ENCODE data around the gene MAPK11.

Gene MAPK11

GRCh38 chr22:50227579-50228215 lies 42.5 kb downstream of the MAPK11 start:
- DNase-seq (ENCODE audit: low spot score): no peak
- FAIRE-seq: no peak

DNA sequence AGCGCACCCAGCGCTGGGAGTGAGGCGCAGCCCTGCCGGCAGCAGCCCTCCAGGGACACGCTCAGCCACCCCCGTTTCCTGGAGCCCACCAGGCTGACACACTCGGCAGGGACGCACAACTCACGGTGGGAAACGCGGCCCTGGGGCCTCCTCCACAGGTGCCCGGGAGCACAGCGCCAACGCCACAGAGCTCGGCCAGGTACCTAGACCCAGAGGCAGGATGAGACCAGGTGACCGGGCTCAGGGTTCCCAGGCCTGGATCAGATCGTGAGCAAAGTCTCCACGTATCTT lies 43.4 kb downstream of the MAPK11 start:
- no peak for FAIRE-seq

GRCh38 chr22:50226063-50226874 lies 43.9 kb downstream of the MAPK11 start:
- DNase-seq (ENCODE audit: low spot score) (no peak), FAIRE-seq (no peak)

More for the DNA sequence above, 43.4 kb downstream of the MAPK11 start:
- DNase-seq (ENCODE audit: low spot score): no peak

- DNase-seq (ENCODE audit: low spot score) (no peak), FAIRE-seq (no peak)
Observed at GRCh38 chr22:50225200-50225969, 44.8 kb downstream of the MAPK11 start.

- FAIRE-seq (no peak), DNase-seq (ENCODE audit: low spot score) (no peak)
Observed at GRCh38 chr22:50224071-50224470, 46.1 kb downstream of the MAPK11 start.

- DNase-seq (ENCODE audit: low spot score): no peak
- FAIRE-seq: no peak
Observed at GRCh38 chr22:50222508-50222907, 47.7 kb downstream of the MAPK11 start.

- no peak for FAIRE-seq
- no peak for DNase-seq (ENCODE audit: low spot score)
Observed at GRCh38 chr22:50221410-50222300, 48.5 kb downstream of the MAPK11 start.

GRCh38 chr22:50220603-50221409 lies 49.4 kb downstream of the MAPK11 start:
- no peak for DNase-seq (ENCODE audit: low spot score)
- FAIRE-seq: peak; percentile 76

DNA sequence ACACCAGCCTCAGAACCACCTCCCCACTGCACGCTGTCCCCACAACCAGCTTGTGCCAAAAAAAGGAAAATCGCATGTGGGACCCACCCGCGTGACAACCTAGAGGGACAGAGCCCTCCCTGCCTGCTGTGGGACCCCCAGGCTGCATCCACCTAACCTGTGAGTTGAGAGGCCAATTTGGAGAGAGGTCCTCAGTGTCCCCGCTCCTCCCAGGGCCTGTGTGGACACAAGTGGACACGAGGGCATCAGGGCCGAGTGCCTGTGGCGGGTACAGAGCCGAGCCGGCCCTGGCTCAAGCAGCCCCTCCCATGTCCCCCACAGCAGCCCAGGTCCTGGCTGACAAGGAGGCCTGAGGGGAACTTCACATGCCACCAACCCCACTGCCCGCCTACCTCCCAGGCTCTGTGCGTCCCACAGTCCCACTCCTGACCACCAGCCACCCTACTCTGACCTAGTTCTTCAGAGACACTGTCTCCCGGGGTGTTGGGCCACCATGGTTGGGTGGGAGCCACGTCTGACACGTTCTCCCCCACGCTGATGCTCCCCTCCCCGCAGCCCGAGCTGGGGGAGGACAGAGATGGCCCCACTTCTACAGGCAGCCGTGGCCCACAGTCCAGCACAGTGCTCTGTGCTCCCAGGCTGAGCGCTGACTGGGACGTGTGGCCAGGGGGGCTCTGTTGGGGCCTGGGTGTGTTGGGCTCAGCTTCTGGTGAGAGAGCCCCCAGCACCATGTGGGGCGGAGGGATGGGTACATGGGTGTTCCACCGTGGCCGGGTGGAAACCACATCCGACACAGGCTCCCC lies 50.2 kb downstream of the MAPK11 start:
- DNase-seq (ENCODE audit: low spot score) (no peak), FAIRE-seq (no peak)

DNA sequence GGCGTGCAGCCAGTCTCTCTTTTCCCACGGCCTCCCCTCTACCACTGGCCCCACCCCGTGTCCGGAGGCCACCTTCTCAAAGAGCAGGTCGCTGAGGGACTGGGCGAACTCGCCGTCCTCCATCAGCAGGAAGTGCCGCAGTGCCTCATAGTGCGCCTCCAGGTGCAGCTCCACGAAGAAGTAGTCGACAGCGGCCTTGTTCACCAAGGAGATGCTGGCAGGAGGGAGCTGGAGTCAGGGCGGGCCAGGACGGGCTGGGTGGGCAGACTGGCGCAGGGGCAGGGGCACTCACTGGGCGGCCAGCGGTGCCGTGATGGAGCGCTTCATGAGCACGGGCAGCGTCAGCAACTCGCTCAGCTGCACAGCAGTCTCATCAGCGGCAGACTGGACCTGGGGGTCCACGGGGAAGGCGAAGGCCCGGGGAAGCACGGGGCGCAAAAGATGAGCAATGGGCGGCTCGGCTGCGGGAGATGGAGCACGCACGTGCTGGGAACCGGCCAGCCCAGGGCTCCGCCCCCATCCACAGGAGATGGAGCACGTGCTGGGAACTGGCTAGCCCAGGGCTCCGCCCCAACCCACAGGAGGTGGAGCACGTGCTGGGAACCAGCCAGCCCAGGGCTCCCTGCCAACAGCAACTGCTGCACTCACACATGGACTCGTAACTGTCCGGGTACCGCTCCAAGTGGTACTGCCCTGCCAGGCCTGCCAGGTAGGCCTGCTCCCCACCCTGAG lies 51.0 kb downstream of the MAPK11 start:
- FAIRE-seq (peak; percentile 53), DNase-seq (ENCODE audit: low spot score) (peak; percentile 73)

GRCh38 chr22:50218153-50218995 lies 51.8 kb downstream of the MAPK11 start:
- no peak for FAIRE-seq
- DNase-seq (ENCODE audit: low spot score): no peak

DNA sequence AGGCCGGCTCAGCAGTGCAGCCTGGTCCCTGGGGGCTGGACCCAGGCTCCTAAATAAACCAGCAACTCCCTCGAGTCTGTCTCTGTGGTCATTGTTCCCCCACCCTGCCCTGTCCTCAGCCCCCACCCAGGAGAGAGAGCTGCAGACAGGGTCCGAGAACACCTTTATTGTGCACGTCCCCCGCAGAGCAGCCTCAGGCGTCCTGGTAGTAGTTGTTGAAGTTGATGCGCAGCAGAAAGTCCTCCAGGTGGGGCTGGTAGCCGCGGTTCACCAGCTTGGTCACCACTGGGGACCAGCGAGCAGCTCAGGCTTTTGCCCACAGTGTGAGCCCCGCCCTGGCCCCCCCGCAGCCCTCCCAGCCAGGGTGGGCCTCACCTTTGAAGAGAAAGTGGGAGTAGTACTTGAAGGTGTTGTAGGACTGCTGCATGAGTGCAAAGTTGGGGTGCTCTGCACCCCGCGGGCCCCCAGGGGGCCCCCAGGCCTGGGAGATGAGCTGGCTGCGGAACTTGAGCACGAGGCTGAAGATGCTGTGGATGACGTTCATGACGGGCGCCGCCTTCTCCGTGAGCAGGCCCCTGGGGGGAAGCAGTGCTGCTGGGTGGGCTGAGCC lies 52.5 kb downstream of the MAPK11 start:
- FAIRE-seq: no peak

DNA sequence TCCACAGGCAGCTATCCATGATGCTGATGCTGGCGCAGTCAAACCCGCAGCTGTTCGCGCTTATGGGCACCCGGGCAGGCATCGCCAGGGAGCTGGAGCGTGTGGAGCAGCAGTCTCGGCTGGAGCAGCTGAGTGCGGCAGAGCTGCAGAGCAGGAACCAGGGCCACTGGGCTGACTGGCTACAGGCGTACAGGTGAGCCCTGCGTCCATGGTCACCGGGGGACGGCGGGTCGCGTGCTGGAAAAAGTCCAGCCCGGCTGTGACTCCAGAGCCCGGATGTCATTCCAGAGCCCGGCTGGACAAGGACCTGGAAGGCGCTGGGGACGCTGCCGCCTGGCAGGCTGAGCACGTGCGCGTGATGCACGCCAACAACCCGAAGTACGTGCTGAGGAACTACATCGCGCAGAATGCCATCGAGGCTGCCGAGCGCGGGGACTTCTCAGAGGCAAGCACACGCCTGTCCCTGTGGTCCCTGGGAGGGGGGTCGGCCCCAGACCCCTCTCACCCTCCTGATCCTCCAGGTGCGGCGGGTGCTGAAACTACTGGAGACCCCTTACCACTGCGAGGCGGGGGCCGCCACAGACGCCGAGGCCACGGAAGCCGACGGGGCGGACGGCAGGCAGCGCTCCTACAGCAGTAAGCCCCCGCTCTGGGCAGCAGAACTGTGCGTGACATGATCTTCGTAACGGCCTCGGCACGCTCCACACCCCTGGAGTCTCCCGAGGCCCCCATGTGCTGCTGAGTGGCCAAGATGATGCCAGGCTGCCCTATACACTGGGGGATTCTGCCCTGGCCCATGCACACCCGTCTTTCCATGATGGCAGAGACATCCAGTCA lies 53.3 kb downstream of the MAPK11 start:
- no peak for DNase-seq (ENCODE audit: low spot score)
- FAIRE-seq: no peak

More for the DNA sequence above, 52.5 kb downstream of the MAPK11 start:
- no peak for DNase-seq (ENCODE audit: low spot score)

DNA sequence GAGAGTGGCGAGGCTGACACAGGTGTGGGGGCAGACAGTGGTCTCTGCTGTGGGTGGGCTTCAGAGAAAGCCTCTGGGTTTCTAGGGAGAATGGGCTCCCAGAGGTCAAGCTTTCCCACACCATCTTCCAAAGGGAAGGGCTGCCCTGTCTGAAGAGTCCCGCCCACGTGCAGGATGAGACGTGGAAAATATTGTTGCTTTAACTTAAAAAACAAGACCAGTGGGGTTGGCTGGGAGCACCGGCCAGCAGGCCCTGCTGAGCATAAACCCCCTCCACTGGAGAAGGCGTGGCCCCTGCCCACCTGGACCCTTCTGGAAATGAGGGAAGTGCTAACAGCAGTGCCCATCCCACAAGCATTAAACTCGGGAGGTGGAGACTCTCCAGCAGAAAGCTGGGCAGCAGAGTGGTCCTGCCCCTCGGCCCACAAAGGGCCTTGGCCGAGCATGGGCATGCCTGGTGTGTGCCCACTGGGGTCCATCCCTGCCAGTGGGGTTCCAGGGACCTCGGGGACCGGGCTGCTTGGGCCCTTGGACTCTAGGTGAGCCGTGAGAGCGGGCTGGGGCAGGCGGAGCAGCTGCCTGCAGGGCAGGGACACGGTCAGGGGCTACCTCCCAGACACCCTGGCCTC lies 54.0 kb downstream of the MAPK11 start:
- no peak for DNase-seq (ENCODE audit: low spot score)
- no peak for FAIRE-seq

DNA sequence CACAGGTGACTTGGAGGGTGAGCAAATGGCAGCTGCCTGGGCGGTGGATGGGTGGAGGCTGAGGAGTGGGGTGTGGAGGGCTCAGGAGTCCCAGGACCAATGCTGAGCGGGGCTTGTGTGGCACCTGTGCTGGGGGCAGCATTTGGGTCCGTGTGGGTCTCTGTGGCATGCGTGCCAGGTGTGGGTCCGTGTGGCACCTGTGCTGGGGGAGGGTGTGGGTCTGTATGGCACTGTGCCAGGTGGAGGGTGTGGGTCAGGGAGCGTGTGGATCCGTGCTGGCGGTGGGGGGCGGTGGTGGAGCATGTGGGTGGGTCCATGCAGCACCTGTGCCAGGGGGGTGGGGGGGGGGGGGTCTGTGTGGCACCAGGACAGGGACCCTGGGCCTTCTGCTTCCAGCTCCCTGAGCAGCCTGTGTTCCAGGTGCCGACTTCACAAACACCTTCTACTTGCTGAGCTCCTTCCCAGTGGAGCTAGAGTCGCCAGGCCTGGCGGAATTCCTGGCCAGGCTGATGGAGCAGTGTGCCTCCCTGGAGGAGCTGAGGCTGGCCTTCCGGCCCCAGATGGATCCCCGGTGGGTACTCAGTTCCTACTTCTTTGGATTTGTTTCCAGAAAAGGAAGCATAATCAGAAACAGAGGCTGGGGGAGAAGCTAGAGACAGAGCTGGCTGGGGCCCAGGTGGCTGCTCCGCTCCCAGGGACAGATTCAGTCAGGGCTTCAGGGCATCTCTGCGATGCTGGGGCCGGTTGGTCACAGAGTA lies 54.7 kb downstream of the MAPK11 start:
- DNase-seq (ENCODE audit: low spot score): no peak
- FAIRE-seq: no peak
